GM19372 (cell line): ENCODE results near the gene COL6A2.

Experiments
- ATAC-seq: cut with Tn5 transposase; IDR thresholded peaks from one replicate; pipeline ENCODE4 v1.9.1; 2021; ENCODE audit warnings: mild to moderate bottlenecking, low read depth, moderate library complexity; ENCODE audit not compliant: unreplicated experiment

COL6A2 gene

DNA sequence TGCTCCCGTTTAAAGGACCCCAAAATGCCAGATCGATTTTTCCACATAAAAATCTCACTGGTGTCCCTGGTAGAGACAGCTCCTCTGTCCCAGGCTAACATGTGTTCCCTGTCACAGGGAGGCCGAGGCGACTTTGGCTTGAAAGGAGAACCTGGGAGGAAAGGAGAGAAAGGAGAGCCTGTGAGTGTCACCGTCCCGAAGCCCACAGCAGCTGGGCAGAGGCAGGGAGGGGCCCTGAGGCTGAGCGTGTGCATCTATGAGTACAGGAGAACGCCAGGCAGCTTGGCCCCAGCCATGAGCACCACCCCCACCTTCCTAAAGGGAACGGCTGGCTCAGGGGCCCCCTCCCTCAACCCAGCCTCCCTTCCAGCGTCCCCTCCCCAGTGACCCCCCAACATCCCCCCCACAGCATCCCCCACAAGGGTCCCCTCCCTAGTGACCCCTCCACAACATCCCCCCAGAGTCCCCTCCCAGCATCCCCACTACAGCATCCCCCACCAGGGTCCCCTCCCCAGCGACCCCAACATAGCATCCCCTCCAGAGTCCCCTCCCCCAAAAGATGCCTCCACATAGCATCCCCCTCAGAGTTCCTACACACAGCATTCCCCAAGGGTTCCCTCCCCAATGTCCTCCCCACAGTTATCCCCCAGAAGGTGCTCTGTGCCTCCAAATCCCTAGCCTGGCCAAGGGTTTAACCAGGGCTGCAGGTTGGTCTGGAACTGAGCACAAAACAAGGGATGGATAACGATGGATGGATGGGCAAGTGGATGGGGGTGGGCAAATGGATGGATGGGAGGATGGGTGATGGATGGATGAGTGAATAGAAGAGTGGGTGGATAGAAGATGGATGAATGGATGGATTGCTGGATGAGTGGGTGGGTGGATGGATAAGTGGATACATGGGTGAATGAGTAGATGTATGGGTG lies 25.1 kb downstream of the COL6A2 start:
- ATAC-seq = no peak

DNA sequence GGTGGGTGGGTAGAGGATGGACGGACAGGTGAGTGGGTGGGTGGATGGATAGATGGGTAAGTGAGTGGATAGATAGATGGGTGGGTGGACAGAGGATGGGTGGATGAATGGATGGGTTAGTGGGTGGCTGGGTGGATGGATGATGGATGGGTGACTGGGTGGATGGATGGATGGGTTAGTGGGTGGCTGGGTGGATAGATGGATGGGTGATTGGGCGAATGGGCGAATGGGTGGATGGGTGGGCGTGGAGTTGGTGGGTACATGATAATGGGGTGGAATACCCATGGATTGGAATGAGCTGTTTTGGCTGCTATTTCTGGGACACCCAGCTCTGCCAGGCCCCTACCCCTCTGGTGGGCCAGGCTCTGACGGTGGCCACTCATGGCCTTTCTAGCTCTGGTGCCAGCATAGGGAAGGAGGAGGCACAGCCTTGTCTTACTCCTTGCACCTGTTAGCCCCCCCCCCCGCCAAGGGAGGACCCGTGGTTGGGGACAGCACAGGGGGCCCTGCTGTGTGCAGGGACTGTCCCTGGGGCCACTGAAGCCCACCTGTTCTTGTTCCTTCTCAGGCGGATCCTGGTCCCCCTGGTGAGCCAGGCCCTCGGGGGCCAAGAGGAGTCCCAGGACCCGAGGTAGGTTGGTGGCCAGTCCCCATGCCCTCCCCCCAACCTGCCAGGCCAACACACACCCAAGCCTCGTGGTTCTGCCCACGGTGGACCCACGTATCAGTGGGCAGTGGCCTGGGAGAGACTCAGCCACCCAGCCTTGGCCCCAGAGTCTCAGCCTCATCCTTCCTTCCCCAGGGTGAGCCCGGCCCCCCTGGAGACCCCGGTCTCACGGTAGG lies 26.4 kb downstream of the COL6A2 start:
- no peak for ATAC-seq

DNA sequence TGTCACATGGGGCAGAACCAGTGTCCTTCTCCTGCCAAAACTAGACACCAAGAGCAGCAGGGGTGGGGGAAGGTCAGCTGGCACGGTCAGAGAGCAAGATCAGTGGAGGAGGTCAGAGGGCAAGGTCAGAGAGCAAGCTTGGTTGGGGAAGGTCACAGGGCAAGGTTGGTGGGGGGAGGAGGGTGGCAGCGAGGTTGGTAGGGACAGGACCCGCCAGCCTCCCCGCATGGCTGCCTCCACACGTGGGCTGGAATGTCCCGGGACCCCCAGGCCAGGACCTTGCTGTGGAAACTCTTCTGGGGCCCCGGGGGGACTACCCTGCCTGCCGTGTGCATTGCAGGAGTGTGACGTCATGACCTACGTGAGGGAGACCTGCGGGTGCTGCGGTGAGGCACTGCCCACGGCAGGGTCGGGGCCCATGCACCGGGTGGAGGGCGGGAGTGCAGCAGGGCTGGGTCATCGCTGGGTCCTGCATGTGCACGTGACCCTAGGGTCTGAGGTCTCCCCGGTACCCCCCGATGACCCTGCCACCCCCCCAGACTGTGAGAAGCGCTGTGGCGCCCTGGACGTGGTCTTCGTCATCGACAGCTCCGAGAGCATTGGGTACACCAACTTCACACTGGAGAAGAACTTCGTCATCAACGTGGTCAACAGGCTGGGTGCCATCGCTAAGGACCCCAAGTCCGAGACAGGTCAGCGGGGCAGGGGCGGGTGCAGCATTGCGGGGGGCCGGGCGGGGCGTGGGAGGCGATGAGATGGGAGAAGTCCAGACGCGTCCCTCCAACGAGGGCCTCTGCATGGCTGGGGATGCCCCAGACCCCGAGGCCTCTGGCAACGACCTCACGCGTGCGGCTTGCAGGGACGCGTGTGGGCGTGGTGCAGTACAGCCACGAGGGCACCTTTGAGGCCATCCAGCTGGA lies 27.3 kb downstream of the COL6A2 start:
- ATAC-seq = no peak

DNA sequence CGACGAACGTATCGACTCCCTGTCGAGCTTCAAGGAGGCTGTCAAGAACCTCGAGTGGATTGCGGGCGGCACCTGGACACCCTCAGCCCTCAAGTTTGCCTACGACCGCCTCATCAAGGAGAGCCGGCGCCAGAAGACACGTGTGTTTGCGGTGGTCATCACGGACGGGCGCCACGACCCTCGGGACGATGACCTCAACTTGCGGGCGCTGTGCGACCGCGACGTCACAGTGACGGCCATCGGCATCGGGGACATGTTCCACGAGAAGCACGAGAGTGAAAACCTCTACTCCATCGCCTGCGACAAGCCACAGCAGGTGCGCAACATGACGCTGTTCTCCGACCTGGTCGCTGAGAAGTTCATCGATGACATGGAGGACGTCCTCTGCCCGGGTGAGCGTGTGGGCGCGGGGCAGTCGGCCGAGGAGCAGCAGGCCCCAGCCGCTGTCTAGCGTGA lies 28.0 kb downstream of the COL6A2 start:
- ATAC-seq = no peak

DNA sequence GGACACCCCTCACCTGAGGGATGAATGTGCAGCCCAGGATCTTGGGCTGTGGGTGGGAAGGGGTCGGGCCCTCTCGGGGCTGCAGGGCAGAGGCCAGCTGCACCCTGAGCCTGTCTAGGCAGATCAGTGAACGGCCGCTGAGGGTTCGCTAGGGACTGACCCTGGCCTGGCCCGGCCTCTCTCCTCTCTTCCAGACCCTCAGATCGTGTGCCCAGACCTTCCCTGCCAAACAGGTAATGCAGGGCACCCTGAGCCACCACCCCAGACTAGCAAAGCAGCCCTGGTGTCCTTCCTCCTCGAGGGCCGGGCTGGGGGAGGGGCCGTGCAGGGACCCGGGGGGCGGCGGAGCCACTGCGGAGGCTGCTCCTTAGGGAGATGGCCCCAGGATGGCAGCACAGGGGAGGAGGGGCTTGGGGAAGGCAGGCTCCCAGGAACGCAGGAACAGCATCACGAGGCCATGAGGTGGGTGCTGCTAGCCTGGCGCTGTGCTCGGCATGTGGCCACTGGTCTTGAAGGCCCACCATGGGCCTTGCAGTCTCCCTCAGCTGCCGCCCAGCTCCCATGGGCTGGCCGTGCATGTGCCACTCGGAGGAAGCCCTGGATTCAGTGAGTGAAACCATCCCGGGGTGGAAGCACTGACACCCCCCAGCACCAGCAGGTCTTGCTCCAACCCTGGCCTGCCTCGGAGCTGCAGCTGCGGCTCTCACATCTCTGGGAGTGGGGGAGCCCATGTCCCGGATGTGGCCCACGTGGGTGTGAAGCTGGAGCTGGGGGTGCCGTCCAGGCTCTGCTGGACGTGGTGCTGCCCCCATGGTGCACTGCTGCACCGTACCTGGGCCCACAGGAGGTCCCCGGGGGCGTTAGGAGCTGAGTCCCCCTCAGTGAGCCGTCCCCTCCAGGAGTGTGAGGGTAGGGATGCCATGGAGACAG lies 28.7 kb downstream of the COL6A2 start:
- ATAC-seq = no peak

DNA sequence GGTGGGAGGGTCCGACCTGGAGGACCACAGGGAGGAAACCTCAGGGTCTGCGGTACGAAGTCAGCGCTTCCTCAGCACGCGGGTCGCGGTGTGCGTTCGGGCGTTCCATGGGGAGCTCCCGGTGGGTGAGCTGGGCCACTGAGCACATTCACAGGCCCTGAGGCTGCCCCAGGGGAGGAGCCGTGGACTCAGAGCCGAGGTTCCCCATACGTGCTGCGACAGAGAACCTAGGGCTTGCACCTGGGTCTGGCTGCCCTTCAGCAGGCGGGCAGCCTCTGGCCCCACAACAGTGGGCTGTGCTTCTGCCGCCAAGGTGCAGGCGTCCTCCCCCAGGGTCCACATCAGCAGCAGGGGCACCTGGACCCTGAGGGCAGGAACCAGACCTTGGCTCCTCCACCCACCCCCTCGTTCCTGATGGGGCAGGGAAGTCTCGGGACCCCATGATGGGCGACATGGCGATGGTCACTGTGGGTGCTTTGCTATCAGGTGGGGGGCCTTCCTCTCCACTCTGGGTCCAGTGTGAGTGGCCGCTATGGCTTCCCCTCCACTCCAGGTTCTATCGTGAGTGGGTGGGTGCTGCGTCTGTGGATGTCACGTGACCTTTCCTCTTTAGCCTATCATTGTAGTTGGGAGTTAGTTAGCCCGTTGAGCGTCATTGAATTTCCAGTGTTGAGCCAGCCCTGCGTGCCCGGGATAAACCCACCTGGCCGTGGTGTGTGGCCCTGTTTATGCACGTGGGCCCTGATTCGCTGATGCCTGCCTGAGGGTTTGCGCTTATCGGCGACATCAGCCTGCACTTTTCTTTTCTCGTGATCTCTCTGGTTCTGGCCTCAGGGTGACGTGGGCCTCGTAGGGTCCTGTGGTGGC lies 29.6 kb downstream of the COL6A2 start:
- ATAC-seq = no peak

DNA sequence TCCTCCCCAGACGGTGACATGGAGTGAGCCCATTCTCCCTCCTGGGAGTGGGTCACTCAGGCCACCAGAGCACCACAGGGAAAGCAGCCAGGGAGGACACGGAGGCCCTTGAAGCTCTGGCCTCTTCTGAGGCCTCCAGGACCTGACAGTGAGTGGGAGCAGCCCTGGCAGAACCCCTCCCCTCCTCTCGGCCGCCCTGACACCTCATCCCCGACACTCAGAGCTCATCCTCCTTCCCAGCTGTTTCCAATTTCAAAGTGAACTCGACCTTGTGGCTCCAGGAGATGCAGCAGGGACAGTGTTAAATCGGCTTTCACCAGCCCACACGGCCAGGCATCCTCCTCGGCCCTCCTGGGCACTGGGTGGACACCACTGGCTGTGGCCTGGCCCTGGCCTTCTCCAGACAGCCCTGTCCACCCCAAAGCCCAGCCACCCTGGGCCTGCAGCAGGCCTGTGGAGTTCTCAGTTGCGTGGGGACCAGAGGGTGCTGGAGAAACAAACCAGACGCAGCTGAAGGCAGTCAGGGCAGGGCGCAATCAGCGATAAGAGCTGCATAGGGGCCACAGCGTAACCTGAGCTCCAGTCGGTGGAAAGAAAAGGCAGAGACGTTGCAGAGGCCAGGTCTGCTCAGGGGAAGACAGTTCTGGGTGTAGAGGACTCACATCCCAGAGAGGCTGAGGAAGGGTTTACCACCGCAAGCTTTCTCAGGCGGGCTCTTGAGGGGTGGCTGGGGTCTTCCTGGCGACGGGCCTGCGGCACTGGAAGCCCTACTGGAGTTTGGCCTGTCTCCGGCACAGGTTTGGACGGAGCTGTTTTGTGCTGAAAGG lies 30.4 kb downstream of the COL6A2 start:
- ATAC-seq = no peak

DNA sequence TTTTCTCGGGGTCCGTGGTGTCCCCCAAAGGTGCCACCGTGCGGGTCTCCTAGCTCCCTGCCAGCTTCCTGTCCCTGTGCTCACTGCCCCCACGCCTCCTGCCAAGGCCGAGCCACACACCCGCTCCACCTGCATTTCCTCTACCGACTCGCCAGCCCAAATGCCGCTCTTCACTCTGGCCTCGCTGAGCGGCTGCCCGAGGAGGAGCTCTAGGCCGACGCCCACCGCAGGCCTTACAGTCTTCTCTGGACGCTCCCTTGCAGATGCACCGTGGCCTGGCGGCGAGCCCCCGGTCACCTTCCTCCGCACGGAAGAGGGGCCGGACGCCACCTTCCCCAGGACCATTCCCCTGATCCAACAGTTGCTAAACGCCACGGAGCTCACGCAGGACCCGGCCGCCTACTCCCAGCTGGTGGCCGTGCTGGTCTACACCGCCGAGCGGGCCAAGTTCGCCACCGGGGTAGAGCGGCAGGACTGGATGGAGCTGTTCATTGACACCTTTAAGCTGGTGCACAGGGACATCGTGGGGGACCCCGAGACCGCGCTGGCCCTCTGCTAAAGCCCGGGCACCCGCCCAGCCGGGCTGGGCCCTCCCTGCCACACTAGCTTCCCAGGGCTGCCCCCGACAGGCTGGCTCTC lies 31.1 kb downstream of the COL6A2 start:
- ATAC-seq = no peak

DNA sequence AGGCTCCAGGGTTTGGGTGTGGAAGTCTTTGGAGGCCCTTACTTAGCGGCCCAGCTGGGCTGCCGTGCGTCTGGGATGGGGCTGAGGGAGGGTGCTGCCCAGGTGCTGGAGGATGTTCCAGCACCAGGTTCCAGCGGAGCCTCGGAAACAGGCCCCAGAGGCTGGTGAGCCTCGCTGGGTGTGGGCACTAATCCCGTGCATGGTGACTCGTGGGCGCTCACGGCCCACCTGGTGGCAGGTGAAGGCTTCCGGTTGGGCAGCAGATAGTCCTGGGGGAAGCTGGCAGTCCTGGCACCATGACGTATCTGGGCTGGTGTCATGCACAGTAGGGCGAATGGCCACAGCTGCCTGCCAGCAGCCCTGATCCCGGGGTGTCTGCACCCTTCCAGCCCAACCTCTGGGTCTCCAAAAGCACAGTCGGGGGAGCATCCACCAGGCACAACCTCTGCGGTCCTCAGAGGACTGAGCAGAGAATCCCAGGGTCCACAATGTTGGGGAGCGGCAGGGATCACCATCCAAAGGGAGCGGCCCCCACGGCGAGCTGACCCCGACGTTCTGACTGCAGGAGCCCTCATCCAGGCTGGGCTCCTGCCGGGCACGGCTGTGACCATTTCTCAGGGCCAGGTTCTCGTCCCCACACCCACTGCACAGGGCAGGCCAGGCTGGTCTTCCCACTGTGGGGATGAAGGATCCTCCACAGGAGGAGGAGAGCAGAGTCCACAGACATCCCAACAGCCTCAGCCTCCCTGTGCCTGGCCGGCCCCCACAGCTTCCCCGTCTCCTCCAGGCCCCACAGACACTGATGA lies 32.1 kb downstream of the COL6A2 start:
- no peak for ATAC-seq

DNA sequence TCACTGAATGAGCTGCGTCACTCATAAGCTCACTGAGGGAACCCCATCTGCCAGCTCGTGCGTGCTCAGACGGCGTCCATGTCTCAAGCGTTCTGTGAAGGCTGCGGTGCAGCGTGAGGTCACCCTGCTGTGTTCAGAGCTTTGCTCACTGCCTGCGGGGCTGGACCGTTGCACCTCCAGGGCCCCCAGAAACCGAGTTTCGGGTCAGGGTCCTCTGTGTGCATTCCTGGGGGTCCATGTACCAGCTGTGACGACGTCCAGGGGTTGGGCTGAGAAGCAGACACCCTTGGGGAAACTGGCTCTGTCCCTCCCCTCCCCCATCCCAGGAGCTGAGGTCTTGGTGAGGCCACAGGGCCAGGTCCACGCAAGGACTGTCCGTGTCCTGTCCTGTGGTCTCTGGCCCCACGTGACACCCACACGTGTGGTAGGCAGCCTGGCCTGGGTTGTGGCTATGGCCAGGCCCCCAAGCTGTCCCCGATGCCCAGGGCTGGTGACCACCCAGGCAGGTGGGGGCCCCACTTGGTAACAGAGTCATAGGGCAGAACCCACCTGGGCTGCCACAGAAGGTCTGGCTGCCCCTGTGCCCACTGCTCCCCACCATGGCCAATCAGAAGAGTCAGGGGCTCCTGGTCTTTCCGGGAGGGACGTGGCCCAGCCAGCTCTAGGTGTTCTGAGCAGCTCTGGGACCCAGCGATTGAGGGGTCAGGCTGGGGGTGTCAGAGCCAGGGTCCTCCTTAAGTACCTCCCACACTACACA lies 33.1 kb downstream of the COL6A2 start:
- ATAC-seq = no peak

DNA sequence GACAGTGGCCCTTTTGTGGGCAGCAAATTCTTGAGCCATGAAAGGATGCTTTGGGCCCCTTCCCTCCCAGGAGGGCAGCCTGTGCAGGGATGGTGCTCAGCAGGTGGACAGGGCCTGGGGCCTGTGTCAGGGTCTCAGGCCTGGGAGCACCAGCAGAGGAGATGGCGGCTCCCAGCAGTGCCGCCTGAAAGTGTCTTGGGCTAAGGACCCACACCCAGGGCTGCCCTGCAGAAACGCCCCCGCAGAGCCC lies 33.6 kb downstream of the COL6A2 start:
- no peak for ATAC-seq

DNA sequence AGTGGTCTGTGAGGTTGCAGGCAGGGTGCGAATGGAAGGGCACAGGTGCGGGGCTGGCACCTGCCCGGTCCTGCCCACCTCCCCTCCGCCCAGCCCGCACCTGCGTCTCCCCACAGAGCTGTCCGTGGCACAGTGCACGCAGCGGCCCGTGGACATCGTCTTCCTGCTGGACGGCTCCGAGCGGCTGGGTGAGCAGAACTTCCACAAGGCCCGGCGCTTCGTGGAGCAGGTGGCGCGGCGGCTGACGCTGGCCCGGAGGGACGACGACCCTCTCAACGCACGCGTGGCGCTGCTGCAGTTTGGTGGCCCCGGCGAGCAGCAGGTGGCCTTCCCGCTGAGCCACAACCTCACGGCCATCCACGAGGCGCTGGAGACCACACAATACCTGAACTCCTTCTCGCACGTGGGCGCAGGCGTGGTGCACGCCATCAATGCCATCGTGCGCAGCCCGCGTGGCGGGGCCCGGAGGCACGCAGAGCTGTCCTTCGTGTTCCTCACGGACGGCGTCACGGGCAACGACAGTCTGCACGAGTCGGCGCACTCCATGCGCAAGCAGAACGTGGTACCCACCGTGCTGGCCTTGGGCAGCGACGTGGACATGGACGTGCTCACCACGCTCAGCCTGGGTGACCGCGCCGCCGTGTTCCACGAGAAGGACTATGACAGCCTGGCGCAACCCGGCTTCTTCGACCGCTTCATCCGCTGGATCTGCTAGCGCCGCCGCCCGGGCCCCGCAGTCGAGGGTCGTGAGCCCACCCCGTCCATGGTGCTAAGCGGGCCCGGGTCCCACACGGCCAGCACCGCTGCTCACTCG lies 34.1 kb downstream of the COL6A2 start:
- ATAC-seq = no peak

DNA sequence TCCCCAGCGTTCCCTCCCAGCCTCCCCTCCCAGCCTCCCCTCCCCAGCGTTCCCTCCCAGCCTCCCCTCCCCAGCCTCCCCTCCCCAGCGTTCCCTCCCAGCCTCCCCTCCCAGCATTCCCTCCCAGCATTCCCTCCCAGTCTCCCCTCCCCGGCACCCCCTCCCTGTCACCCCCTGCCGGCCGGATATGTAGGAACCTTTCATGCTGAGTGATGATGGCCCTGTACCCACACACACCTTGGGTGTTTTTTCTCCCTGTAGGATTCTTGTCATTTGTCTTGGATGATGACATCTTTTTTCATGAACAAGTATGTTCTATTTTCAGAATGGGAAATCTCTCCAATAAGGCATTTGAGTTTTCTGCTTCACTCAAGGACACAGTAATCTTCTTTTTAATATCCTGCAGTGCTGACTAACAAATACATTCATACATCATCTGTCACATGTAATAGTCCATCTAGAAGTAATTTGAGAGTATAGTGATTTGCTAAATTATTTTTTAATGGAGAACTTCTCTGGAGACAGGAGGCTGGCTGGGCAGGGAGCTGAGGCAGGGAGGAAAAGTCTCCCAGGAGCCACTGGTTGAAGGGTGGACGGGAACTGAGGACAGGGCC lies 38.0 kb downstream of the COL6A2 start:
- ATAC-seq = no peak

DNA sequence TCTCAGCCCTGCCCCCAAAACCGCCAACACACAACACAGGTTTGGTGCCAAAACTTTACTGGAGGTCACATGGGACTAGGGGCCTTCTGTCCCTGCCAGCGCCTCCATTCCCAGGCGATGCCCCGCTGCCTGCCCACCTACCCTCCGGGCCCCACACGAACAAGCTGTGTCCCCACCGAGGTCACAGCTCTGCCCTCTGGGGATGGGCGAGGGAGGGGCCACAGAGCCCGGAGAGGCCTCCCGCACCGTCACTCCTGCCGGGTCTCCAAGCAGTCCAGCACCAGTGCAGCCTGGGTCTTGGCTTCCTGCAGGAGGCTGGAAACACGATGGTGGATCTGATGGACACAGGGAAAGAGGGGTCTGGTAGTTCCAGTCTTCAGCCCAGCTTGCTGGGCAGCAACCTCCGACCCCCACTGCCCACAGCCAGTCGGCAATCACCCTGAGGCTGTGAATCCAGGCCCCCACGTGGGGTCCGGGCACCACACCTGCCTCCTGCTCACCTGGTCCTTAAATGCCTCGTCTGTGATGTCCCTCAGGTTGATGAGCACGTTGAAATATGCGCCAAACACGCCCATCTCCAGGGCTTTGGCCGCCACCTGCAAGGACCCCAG lies 38.9 kb downstream of the COL6A2 start:
- ATAC-seq = no peak
